ENCODE measurements around the gene SEC14L1.

DNA sequence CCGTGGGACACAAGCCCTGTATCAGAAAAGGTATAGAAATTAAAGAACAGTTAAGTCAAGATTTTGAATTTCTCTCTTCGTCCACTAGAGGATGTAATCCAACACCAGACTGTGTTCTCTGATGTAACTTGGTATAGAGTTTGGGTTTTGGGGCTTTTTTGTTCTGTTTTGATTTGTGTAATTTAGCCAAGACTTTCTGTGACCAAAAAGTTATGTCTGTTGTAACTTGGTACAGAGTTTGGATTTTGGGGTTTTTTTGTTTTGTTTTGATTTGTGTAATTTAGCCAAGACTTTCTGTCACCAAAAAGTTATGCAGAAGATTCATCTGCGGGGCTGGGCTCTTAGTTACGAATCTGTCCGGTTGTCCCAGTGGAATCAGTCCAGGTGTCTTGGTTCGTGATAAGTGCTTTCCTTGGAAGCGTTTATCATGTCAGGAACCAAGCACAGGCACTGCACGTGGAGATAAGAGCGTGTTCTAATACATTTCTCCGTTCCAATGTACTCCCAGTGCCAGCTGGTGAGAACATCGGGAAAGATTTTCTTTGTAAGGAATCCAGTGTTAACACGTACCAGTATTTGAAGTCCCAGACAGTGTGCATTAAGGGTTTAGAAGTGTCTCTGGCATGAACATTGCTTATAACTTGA is 44.1 kb upstream of the SEC14L1 start:
- no peak for TF ChIP-seq POLR2A (IDR thresholded peaks at IDR 0.05)
- peak; percentile 38 to 92 (median 72) for TF ChIP-seq CTCF (IDR thresholded peaks at IDR 0.05)
